Lower lobe of right lung (tissue), 2 donors: Measurements from ENCODE around the gene ARVCF. TPM values are rescaled to one million over a fixed set of nuclear protein-coding genes. Genes with fewer than 3 reads are reported as not detected.
A peak's percentile ranks its signal among the peaks of the same experiment; 100 is the strongest.

ENCODE experiments used
- ATAC-seq, 2 donors: fragments of 200-7000 bp; cut with Tn5 transposase; one replicate each; pipeline ENCODE4 v1.9.1; 2020 to 2022; ENCODE audit warnings: mild to moderate bottlenecking in 2 of 2, moderate library complexity in 2 of 2
- DNase-seq: peaks from one replicate; pipeline ENCODE4 v3.0.0-alpha.2; 2020
- H3K27ac ChIP-seq: fragments of 200-600 bp; one replicate; pipeline ENCODE4 v1.8.0; 2022
- H3K27me3 ChIP-seq: fragments of 200-600 bp; one replicate; pipeline ENCODE4 v1.8.0; 2022; ENCODE audit warnings: low read depth
- H3K36me3 ChIP-seq: fragments of 200-600 bp; one replicate; pipeline ENCODE4 v1.8.0; 2022; ENCODE audit warnings: mild to moderate bottlenecking
- H3K4me1 ChIP-seq: fragments of 200-600 bp; one replicate; pipeline ENCODE4 v1.8.0; 2022
- H3K4me3 ChIP-seq: fragments of 200-600 bp; one replicate; pipeline ENCODE4 v1.8.0; 2022; ENCODE audit warnings: mild to moderate bottlenecking
- H3K9me3 ChIP-seq: fragments of 200-600 bp; one replicate; pipeline ENCODE4 v1.8.0; 2022
- CTCF ChIP-seq: fragments of 200-600 bp; IDR thresholded peaks from one replicate; pipeline ENCODE4 v1.8.0; 2022; ENCODE audit warnings: antibody characterized with exemption, mild to moderate bottlenecking
- intact Hi-C: fragments of 100-400 bp; cut with DNase I; formaldehyde crosslinking; loops from one replicate; pipeline ENCODE4 v1.11.0; 2022
- total RNA-seq: library from RNA; stranded (reverse); fragmentation: NEBNext Ultra II Directional; extraction: Animal tissue kit (Norgen Biotek cat#: 25700); gene quantifications from one replicate; pipeline ENCODE4 v1.2.1, GENCODE V29; 2021
- donor health status: DM: no; HTN: yes; CAD: no; lungs with severe emphysema.

Gene ARVCF
- total RNA-seq, 1 donor from 2014 or later = 16.8 TPM

- no peaks in the 10 kb centered on the region for H3K4me1 ChIP-seq
- no peak overlapping the region for H3K4me3 ChIP-seq
- intact Hi-C loops = no loop called here
- no peaks in the 10 kb centered on the region for H3K9me3 ChIP-seq
- ATAC-seq = no peak
- no peak overlapping the region for H3K27ac ChIP-seq
- no peak for TF ChIP-seq CTCF
- peaks cover 32% of the 10 kb centered on the region for H3K36me3 ChIP-seq
- no peaks in the 10 kb centered on the region for H3K27me3 ChIP-seq
- no peak for DNase-seq
Observed at GRCh38 chr22:19976671-19977070, 40.0 kb downstream of the ARVCF start.

GRCh38 chr22:19975707-19976035 is 41.0 kb downstream of the ARVCF start:
- intact Hi-C loops = no loop called here

GRCh38 chr22:19974935-19975706 is 41.5 kb downstream of the ARVCF start:
- H3K36me3 ChIP-seq = peaks cover 39% of the 10 kb centered on the region
- intact Hi-C loops = no loop called here
- H3K27me3 ChIP-seq = no peaks in the 10 kb centered on the region
- H3K4me1 ChIP-seq = peaks cover 13% of the 10 kb centered on the region
- no peak for ATAC-seq
- no peaks in the 10 kb centered on the region for H3K9me3 ChIP-seq
- no peak for DNase-seq
- no peak overlapping the region for H3K27ac ChIP-seq
- no peak for TF ChIP-seq CTCF
- no peak overlapping the region for H3K4me3 ChIP-seq

More at GRCh38 chr22:19975707-19976035, 41.0 kb downstream of the ARVCF start:
- H3K4me1 ChIP-seq = peaks cover 10% of the 10 kb centered on the region
- H3K36me3 ChIP-seq = peaks cover 34% of the 10 kb centered on the region
- H3K4me3 ChIP-seq = no peak overlapping the region
- H3K9me3 ChIP-seq = no peaks in the 10 kb centered on the region
- ATAC-seq = no peak
- no peak for TF ChIP-seq CTCF
- DNase-seq = no peak
- no peaks in the 10 kb centered on the region for H3K27me3 ChIP-seq
- H3K27ac ChIP-seq = no peak overlapping the region

- peaks cover 44% of the 10 kb centered on the region for H3K36me3 ChIP-seq
- no peak overlapping the region for H3K27ac ChIP-seq
- no peak overlapping the region for H3K4me3 ChIP-seq
- H3K27me3 ChIP-seq = no peaks in the 10 kb centered on the region
- H3K9me3 ChIP-seq = no peaks in the 10 kb centered on the region
- ATAC-seq = peak; percentile 4 to 23
- peaks cover 13% of the 10 kb centered on the region for H3K4me1 ChIP-seq
- no peak for TF ChIP-seq CTCF
- peak; percentile 66 for DNase-seq
- intact Hi-C loops = no loop called here
Observed at GRCh38 chr22:19974268-19974861, 42.3 kb downstream of the ARVCF start.

- DNase-seq = no peak
- Histone ChIP-seq H3K4me3 (no peak overlapping the region), H3K27me3 (no peaks in the 10 kb centered on the region), H3K9me3 (no peaks in the 10 kb centered on the region), H3K27ac (no peak overlapping the region), H3K36me3 (peaks cover 47% of the 10 kb centered on the region), H3K4me1 (peaks cover 13% of the 10 kb centered on the region)
- no peak for ATAC-seq
- no peak for TF ChIP-seq CTCF
- intact Hi-C loops = no loop called here
Observed at GRCh38 chr22:19973551-19974267, 42.9 kb downstream of the ARVCF start.
